Measurements from ENCODE around the gene NR2C2AP. TPM values are rescaled to one million over a fixed set of nuclear protein-coding genes. Genes with fewer than 3 reads are reported as not detected.

Gene NR2C2AP
- total and polyA plus RNA-seq, 8 donors = 6.8 to 19.1 (median 9.2) TPM

DNA sequence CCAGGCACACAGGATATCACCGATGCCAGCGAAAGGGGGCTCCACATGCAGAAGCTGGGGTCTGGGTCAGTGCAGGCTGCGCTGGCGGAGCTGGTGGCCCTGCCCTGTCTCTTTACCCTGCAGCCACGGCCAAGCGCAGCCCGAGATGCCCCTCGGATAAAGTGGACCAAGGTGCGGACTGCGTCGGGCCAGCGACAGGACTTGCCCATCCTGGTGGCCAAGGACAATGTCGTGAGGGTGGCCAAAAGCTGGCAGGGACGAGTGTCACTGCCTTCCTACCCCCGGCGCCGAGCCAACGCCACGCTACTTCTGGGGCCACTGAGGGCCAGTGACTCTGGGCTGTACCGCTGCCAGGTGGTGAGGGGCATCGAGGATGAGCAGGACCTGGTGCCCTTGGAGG, 15.7 kb upstream of the NR2C2AP start:
- no peaks in the 10 kb centered on the region for H3K9me3 ChIP-seq
- DNase-seq (no peak), ATAC-seq (no peak), FAIRE-seq (no peak)
- TF ChIP-seq, protein P1, sequence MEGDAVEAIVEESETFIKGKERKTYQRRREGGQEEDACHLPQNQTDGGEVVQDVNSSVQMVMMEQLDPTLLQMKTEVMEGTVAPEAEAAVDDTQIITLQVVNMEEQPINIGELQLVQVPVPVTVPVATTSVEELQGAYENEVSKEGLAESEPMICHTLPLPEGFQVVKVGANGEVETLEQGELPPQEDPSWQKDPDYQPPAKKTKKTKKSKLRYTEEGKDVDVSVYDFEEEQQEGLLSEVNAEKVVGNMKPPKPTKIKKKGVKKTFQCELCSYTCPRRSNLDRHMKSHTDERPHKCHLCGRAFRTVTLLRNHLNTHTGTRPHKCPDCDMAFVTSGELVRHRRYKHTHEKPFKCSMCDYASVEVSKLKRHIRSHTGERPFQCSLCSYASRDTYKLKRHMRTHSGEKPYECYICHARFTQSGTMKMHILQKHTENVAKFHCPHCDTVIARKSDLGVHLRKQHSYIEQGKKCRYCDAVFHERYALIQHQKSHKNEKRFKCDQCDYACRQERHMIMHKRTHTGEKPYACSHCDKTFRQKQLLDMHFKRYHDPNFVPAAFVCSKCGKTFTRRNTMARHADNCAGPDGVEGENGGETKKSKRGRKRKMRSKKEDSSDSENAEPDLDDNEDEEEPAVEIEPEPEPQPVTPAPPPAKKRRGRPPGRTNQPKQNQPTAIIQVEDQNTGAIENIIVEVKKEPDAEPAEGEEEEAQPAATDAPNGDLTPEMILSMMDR (IDR thresholded peaks at IDR 0.05) = no peak
- intact Hi-C loops (cut with DNase I) = no loop called here
- no peaks in the 10 kb centered on the region for H3K27me3 ChIP-seq
- no peaks in the 10 kb centered on the region for H3K4me1 ChIP-seq
- H3K27ac ChIP-seq = no peak overlapping the region
- 71 to 77% methylated on average over 21 of the region's 21 CpGs for WGBS, 2 donors
- no peak overlapping the region for H3K4me3 ChIP-seq
- no peaks in the 10 kb centered on the region for H3K36me3 ChIP-seq

DNA sequence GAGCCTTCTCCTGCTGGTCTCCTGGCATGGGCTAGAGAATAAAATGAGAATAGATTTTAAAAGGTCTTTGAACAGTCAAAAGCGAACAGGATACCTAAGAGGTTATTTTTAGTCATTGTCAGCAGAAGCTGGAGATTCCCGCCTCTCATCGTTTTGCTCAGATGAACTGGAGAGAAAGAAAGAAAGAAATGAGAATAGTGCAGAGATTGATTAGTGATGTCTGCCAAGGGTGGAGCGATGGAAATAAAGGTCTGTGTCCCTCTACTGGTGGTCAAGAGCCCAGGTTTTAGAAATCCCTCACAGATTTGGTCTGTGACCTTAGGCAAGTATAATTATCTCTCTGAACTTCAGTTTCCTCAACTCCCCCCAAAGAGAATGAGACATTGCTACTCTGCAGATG, 13.9 kb upstream of the NR2C2AP start:
- WGBS, 2 donors = 48 to 60% methylated on average over 4 of the region's 4 CpGs
- no peak overlapping the region for H3K4me3 ChIP-seq
- TF ChIP-seq, protein P1 (IDR thresholded peaks at IDR 0.05) = no peak
- peaks cover 0 to 10% (median 2%) of the 10 kb centered on the region in 4 donors for H3K27me3 ChIP-seq
- no peak for DNase-seq
- no peaks in the 10 kb centered on the region for H3K4me1 ChIP-seq
- ATAC-seq = no peak
- intact Hi-C loops (cut with DNase I) = no loop called here
- no peak overlapping the region for H3K27ac ChIP-seq
- no peak for FAIRE-seq
- H3K36me3 ChIP-seq = no peaks in the 10 kb centered on the region
- no peaks in the 10 kb centered on the region for H3K9me3 ChIP-seq

DNA sequence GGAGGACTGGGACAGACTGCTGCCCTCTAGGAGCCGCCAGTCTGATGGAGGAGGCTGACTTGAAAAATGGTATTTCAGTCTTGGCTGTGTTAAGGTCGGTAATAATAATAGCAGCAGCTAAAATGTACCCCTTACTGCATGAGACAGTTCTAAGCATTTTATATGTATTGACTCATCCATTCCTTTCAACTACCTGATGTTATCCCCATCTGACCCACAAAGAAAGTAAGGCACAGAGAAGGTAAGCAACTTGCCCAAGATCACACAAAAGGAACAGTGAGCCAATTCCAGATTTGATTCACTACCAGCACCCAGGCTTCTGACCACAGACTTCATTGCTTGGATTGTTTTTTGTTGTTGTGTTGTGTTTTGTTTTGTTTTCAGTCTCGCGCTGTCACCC, 12.6 kb upstream of the NR2C2AP start:
- ATAC-seq (no peak), DNase-seq (no peak), FAIRE-seq (no peak)
- Histone ChIP-seq H3K9me3 (no peaks in the 10 kb centered on the region), H3K36me3 (no peaks in the 10 kb centered on the region), H3K4me1 (no peaks in the 10 kb centered on the region), H3K27ac (no peak overlapping the region), H3K27me3 (peaks cover 0 to 21% (median 2%) of the 10 kb centered on the region in 4 donors), H3K4me3 (no peak overlapping the region)
- WGBS, 2 donors = 74 to 76% methylated on average over 4 of the region's 4 CpGs
- intact Hi-C loops (cut with DNase I) = no loop called here
- TF ChIP-seq, protein P1 (IDR thresholded peaks at IDR 0.05) = no peak

DNA sequence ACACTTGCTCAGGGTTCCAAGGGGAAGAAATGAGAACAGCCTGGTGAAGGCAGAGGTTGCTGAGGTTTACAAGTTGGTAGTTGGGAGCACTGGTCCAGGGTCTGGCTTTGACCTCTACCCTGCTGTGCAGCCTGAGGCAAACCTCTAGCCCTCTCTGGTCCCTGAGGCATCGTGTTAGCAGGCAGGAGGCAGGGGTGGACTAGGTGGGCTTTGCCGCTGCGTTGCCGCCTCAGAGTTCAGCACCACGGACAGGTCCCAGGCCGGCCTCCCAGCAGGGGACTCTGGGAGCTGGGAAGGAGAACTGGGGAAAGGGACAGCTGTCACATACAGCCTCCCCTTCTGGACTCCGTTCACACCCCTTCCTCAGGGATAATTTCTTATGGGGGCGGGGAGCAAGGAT, 11.7 kb upstream of the NR2C2AP start:
- no peaks in the 10 kb centered on the region for H3K9me3 ChIP-seq
- peaks cover 0 to 21% (median 2%) of the 10 kb centered on the region in 4 donors for H3K27me3 ChIP-seq
- no peak for FAIRE-seq
- 2% methylated on average over 7 to 8 of the region's 8 CpGs for WGBS, 2 donors
- no peaks in the 10 kb centered on the region for H3K4me1 ChIP-seq
- H3K27ac ChIP-seq = no peak overlapping the region
- no peaks in the 10 kb centered on the region for H3K36me3 ChIP-seq
- peak in 3 of 6 donors; percentile 29 to 74 (median 55) for DNase-seq
- intact Hi-C loops (cut with DNase I) = no loop called here
- H3K4me3 ChIP-seq = no peak overlapping the region
- ATAC-seq = peak; percentile 55 to 91 (median 68)
- TF ChIP-seq, protein P1 (IDR thresholded peaks at IDR 0.05) = no peak

DNA sequence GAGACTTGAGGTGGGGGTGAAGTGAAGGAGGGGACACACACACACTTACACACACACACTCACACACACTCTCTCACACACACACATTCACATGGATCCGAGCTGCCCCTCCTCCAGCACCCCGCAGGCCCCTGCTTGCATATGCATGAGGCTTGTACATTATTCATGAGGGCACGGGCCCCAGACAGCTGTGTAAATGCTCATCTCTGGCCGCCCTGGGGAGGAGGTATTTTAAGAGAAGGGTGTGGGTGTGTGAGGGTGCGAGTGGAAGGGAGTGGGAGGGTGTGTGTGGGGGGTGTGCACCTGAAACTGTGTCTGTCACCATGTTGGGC, 10.9 kb upstream of the NR2C2AP start:
- FAIRE-seq (no peak), ATAC-seq (no peak), DNase-seq (no peak)
- intact Hi-C loops (cut with DNase I) = no loop called here
- no peak overlapping the region for H3K4me3 ChIP-seq
- H3K36me3 ChIP-seq = no peaks in the 10 kb centered on the region
- TF ChIP-seq, protein P1 (IDR thresholded peaks at IDR 0.05) = no peak
- H3K4me1 ChIP-seq = no peaks in the 10 kb centered on the region
- WGBS, 2 donors = 4 to 7% methylated on average over 5 of the region's 5 CpGs
- H3K27me3 ChIP-seq = peaks cover 0 to 21% (median 2%) of the 10 kb centered on the region in 4 donors
- H3K27ac ChIP-seq = no peak overlapping the region
- no peaks in the 10 kb centered on the region for H3K9me3 ChIP-seq

All from pancreas (tissue), 10 donors.